NCI-H82 (cell line): Measurements from ENCODE around the gene ARHGEF7.

Source experiments
- DNase-seq: peaks from one replicate; lab custom pipeline; 2025; lab: John Stamatoyannopoulos, UW

Gene ARHGEF7

GRCh38 chr13:111139452-111139851 lies 24.3 kb downstream of the ARHGEF7 start:
- DNase-seq, result no peak

GRCh38 chr13:111139873-111140561 lies 24.9 kb downstream of the ARHGEF7 start:
- DNase-seq, result no peak

- DNase-seq, result no peak
Observed at GRCh38 chr13:111140562-111141105, 25.5 kb downstream of the ARHGEF7 start.

GRCh38 chr13:111142472-111142871 lies 27.4 kb downstream of the ARHGEF7 start:
- no peak for DNase-seq

- no peak for DNase-seq
Observed at GRCh38 chr13:111143865-111144540, 28.9 kb downstream of the ARHGEF7 start.

GRCh38 chr13:111145071-111145470 lies 30.0 kb downstream of the ARHGEF7 start:
- DNase-seq, result no peak

- DNase-seq, result no peak
Observed at GRCh38 chr13:111145506-111145905, 30.4 kb downstream of the ARHGEF7 start.

GRCh38 chr13:111152844-111153243 lies 37.7 kb downstream of the ARHGEF7 start:
- peak; percentile 32 for DNase-seq

GRCh38 chr13:111153279-111153976 lies 38.3 kb downstream of the ARHGEF7 start:
- DNase-seq, result peak; percentile 95

- DNase-seq, result peak; percentile 62
Observed at GRCh38 chr13:111153977-111154332, 38.8 kb downstream of the ARHGEF7 start.

GRCh38 chr13:111156421-111156820 lies 41.3 kb downstream of the ARHGEF7 start:
- DNase-seq, result no peak

- no peak for DNase-seq
Observed at GRCh38 chr13:111158136-111158805, 43.2 kb downstream of the ARHGEF7 start.

- DNase-seq, result no peak
Observed at GRCh38 chr13:111159362-111160320, 44.5 kb downstream of the ARHGEF7 start.

- DNase-seq, result no peak
Observed at GRCh38 chr13:111160648-111161047, 45.5 kb downstream of the ARHGEF7 start.

GRCh38 chr13:111161601-111162600 lies 46.8 kb downstream of the ARHGEF7 start:
- no peak for DNase-seq

- DNase-seq, result no peak
Observed at GRCh38 chr13:111165241-111166010, 50.3 kb downstream of the ARHGEF7 start.

- DNase-seq, result no peak
Observed at GRCh38 chr13:111166882-111167675, 52.0 kb downstream of the ARHGEF7 start.

GRCh38 chr13:111168107-111168506 lies 53.0 kb downstream of the ARHGEF7 start:
- DNase-seq, result peak; percentile 77
